ENCODE measurements around the gene TRIM44. TPM values are rescaled to one million over a fixed set of nuclear protein-coding genes. Genes with fewer than 3 reads are reported as not detected.

The TRIM44 gene
- polyA plus RNA-seq, 2 of the 4 experiments (the other 2 are of a cell fraction), result 19.3 to 70.4 TPM

GRCh38 chr11:35635933-35636332, 26.6 kb upstream of the TRIM44 start (continued):
- TF ChIP-seq BCL3 (IDR thresholded peaks at IDR 0.05) (no peak), CBX2 (IDR thresholded peaks at IDR 0.05; ENCODE audit: borderline replicate concordance, low read depth) (no peak), RAD21 (conservative IDR thresholded peaks at IDR 0.05 in 1 of 2, IDR thresholded peaks at IDR 0.05 in 1 of 2) (no peak)

GRCh38 chr11:35639591-35640179, 22.9 kb upstream of the TRIM44 start:
- H3K4me2 ChIP-seq, result no peak overlapping the region
- no peaks in the 10 kb centered on the region for H3K4me1 ChIP-seq
- no peaks in the 10 kb centered on the region for H3K9me3 ChIP-seq
- ATAC-seq (no peak), DNase-seq (ENCODE audit: low read depth in 1 of 2, low spot score in 1 of 2) (no peak), FAIRE-seq (no peak)
- CTCF ChIA-PET, result interaction anchor here (0.9 to 1.8 kb wide), 4 partner anchors 12 to 626 kb away, joined by 3 to 4 read pairs (median 4); no protein-coding TSS in a partner anchor
- POLR2A ChIA-PET, result no interaction called here
- H3K27ac ChIP-seq, result no peak overlapping the region
- 68% methylated on average over 9 of the region's 9 CpGs for WGBS (ENCODE audit: missing lambda C conversion rate)
- TF ChIP-seq ELK1 (IDR thresholded peaks at IDR 0.05; ENCODE audit: low read depth, low read length) (no peak), CEBPB (IDR thresholded peaks at IDR 0.05) (no peak), REST (IDR thresholded peaks at IDR 0.05) (no peak), EP300 (IDR thresholded peaks at IDR 0.05) (no peak), PHF8 (IDR thresholded peaks at IDR 0.05; ENCODE audit: borderline replicate concordance, low read depth) (no peak), POLR2A (IDR thresholded peaks at IDR 0.05; ENCODE audit: low read length) (no peak), SREBF2 (IDR thresholded peaks at IDR 0.05) (no peak), ESRRA (IDR thresholded peaks at IDR 0.05; ENCODE audit: borderline replicate concordance, low read length) (no peak), JUNB (IDR thresholded peaks at IDR 0.05) (no peak)
- H3K4me3 ChIP-seq, result no peak overlapping the region

GRCh38 chr11:35641171-35641897, 21.2 kb upstream of the TRIM44 start:
- H3K27ac ChIP-seq, result no peak overlapping the region
- ChIA-PET POLR2A (no interaction called here), CTCF (interaction anchor here (1.8 kb wide), 1 partner anchor 181 kb away, joined by 4 read pairs; no protein-coding TSS in a partner anchor)
- H3K4me3 ChIP-seq, result no peak overlapping the region
- DNase-seq (ENCODE audit: low read depth in 1 of 2, low spot score in 1 of 2) (no peak), ATAC-seq (no peak), FAIRE-seq (no peak)
- no peak overlapping the region for H3K4me2 ChIP-seq
- TF ChIP-seq MAFK (IDR thresholded peaks at IDR 0.05; ENCODE audit: partially characterized antibody) (no peak), KDM5A (IDR thresholded peaks at IDR 0.05) (no peak), BCL3 (IDR thresholded peaks at IDR 0.05) (no peak), ZC3H11A (IDR thresholded peaks at IDR 0.05) (no peak), EHF (CRISPR knock-in tag; IDR thresholded peaks at IDR 0.05) (no peak), TP53 (CRISPR knock-in tag; IDR thresholded peaks at IDR 0.05) (no peak), FOXS1 (CRISPR knock-in tag; IDR thresholded peaks at IDR 0.05) (no peak), NR3C1 (IDR thresholded peaks at IDR 0.05) (no peak), RARB (CRISPR knock-in tag; IDR thresholded peaks at IDR 0.05) (no peak), PHF8 (IDR thresholded peaks at IDR 0.05; ENCODE audit: borderline replicate concordance, low read depth) (no peak), HMGXB4 (CRISPR knock-in tag; IDR thresholded peaks at IDR 0.05; ENCODE audit: borderline replicate concordance) (no peak), HOXB5 (CRISPR knock-in tag; IDR thresholded peaks at IDR 0.05) (no peak), POLR2A (IDR thresholded peaks at IDR 0.05; ENCODE audit: low read length) (no peak), KDM1A (IDR thresholded peaks at IDR 0.05; ENCODE audit: low read depth) (no peak)
- 67% methylated on average over 6 of the region's 6 CpGs for WGBS (ENCODE audit: missing lambda C conversion rate)
- no peaks in the 10 kb centered on the region for H3K4me1 ChIP-seq
- no peaks in the 10 kb centered on the region for H3K9me3 ChIP-seq

Measured in A549 (cell line).